ENCODE results near the gene WDR70. TPM values are rescaled to one million over a fixed set of nuclear protein-coding genes. Genes with fewer than 3 reads are reported as not detected.
"Not testable (repeated sequence)": the region's sequence is repeated elsewhere in the genome, so short reads cannot be mapped to it uniquely, and the experiment has no call there.

Gene WDR70
- total RNA-seq, 1 experiment from 2014 or later = 39.4 TPM

GRCh38 chr5:37796435-37796834, 417.3 kb downstream of the WDR70 start:
- not testable (repeated sequence) for DNase-seq (ENCODE audit: low read depth)

GRCh38 chr5:37799865-37800421, 420.8 kb downstream of the WDR70 start:
- DNase-seq (ENCODE audit: low read depth) = no peak

- DNase-seq (ENCODE audit: low read depth) = no peak
Observed at GRCh38 chr5:37801521-37801920, 422.4 kb downstream of the WDR70 start.

Other genes with a start within 250 kb of the WDR70 start
- gene CPLANE1, start 129.9 kb upstream of the WDR70 start, total RNA-seq (2014; rRNA removed; shearing (Covaris generic)) = 3.7 and 5.1 TPM in 2 replicates
- gene NUP155, start 8.2 kb upstream of the WDR70 start, total RNA-seq (2014; rRNA removed; shearing (Covaris generic)) = 54.8 and 55.0 TPM in 2 replicates